ENCODE data around the gene NEURL2.
"Not testable (repeated sequence)": the region's sequence is repeated elsewhere in the genome, so short reads cannot be mapped to it uniquely, and the experiment has no call there.

Gene NEURL2, protein sequence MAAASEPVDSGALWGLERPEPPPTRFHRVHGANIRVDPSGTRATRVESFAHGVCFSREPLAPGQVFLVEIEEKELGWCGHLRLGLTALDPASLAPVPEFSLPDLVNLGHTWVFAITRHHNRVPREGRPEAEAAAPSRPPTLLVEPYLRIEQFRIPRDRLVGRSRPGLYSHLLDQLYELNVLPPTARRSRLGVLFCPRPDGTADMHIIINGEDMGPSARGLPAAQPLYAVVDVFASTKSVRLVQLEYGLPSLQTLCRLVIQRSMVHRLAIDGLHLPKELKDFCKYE

DNA sequence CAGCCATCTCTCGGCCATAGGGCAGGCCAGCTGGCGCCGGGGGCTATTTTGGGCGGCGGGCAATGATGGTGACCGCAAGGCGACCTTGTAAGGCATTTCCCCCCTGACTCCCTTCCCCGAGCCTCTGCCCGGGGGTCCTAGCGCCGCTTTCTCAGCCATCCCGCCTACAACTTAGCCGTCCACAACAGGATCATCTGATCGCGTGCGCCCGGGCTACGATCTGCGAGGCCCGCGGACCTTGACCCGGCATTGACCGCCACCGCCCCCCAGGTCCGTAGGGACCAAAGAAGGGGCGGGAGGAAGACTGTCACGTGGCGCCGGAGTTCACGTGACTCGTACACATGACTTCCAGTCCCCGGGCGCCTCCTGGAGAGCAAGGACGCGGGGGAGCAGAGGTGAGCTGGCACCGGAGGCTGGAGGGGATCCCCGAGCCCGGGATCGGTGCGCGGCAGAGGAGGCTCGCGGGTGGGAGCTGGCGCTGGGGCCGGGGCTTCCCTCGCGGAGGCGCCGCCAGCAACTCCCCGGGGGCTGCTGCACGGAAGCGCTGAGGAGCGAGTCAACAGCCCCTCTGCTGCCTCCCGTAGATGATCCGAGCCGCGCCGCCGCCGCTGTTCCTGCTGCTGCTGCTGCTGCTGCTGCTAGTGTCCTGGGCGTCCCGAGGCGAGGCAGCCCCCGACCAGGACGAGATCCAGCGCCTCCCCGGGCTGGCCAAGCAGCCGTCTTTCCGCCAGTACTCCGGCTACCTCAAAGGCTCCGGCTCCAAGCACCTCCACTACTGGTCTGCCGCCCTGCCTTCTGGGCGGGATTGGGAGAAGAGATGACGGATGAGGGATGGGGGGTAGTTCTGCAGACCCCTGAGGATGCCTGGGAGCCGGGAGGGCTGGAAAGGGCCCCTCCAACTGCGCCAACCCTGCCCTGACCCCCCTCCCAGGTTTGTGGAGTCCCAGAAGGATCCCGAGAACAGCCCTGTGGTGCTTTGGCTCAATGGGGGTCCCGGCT, at the start of gene NEURL2, which contains the start of gene CTSA:
TSS of gene NEURL2 (minus strand) at position 224 of the 999 bp plus-strand sequence. CDS start at position 7, 217 bp downstream.
TSS of gene CTSA (plus strand) at position 351 of the 999 bp plus-strand sequence. CDS start at position 585, 234 bp downstream.
- DNase-seq (ENCODE audit: low read depth, low spot score): peak; percentile 95

GRCh38 chr20:45940469-45940868, 49.5 kb upstream of the NEURL2 start:
- no peak for DNase-seq (ENCODE audit: low read depth, low spot score)

DNA sequence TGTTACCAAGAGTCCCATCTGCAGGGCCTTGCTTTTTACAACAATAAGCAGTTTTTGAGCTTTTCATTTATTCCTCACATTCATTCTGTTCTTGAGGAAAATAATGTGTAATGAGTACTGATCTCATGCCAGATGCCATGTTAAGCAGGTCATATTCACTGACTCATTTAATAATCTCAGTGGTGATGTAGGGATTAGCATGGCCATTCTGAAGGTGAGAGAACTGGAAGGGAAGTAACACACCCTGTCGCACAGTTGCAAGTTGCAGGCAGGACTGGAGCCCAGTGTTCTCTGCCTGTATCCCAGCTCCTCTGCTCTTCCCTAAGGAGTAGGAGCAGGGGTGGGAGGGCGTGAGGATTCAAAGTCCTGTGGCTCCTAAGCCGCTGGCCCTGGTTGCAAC, 49.0 kb upstream of the NEURL2 start:
- no peak for DNase-seq (ENCODE audit: low read depth, low spot score)

DNA sequence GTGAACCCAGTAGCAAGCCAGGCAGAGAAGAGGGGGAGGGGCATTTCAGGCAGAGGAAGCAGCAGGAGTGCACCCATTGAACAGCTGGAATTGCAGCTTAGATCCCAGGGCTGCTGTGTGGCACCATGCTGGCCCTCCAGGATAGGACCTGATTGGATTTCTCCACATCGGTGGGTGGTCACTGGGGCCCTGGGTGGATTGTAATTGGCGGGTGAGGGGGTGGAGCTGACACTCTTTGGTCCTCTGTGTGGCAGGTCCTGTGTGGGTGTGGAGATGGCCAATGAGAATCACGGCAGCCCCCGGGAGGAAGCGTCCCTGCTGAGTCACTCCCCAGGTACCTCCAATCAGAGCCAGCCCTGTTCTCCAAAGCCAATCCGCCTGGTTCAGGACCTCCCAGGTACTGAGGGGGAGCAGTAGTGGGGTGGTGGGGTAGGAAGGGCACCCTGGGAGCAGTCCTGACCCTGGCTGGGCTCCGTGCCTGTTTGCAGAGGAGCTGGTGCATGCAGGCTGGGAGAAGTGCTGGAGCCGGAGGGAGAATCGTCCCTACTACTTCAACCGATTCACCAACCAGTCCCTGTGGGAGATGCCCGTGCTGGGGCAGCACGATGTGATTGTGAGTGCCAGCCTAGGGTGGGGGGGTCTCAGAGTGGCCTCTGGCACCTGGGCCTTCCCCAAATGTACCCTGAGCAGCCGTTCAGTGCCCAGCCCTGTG, 47.9 kb upstream of the NEURL2 start:
- DNase-seq (ENCODE audit: low read depth, low spot score): no peak

DNA sequence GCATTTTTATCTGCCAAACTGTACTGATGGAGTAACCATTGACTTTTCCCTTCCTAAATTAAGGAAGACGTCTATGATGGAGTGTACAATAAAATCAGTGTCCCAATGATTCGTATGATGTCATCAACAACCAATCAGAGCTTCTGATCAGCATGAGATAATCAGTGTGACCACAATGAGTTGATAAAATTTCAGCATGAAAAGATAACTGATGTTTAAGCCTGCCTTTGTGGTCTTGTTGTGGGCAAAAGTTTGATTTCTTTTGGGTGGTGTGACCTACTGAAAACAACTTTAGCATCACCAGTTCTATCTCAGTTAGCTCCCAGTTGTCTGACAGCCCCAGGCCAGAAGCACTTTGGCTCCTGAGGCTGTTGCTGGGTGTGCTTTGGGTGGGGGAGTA, 46.8 kb upstream of the NEURL2 start:
- DNase-seq (ENCODE audit: low read depth, low spot score): no peak

GRCh38 chr20:45935416-45936046, 44.5 kb upstream of the NEURL2 start:
- DNase-seq (ENCODE audit: low read depth, low spot score): no peak

GRCh38 chr20:45934586-45935415, 43.8 kb upstream of the NEURL2 start, which contains the start of gene PCIF1:
Gene PCIF1 (plus strand): TSS chr20:45934683. CDS start chr20:45939000, 4,317 bp downstream.
- peak; percentile 100 for DNase-seq (ENCODE audit: low read depth, low spot score)

- DNase-seq (ENCODE audit: low read depth, low spot score): peak; percentile 63
These were observed 43.1 kb upstream of the NEURL2 start for GRCh38 chr20:45934046-45934585.

GRCh38 chr20:45933266-45934045, 42.4 kb upstream of the NEURL2 start:
- peak; percentile 81 for DNase-seq (ENCODE audit: low read depth, low spot score)

DNA sequence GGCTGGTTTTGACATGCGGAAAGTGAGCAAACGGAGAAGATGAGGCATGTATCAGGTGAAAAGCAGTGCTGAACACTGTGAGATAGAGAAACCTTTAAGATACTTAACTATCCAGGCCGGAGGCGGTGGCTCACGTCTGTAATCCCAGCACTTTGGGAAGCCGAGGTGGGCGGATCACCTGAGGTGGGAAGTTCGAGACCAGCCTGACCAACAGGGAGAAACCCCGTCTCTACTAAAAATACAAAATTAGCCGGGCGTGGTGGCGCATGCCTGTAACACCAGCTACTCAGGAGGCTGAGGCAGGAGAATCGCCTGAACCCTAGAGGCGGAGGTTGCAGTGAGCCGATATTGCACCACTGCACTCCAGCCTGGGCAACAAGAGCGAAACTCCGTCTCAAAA, 40.7 kb upstream of the NEURL2 start:
- not testable (repeated sequence) for DNase-seq (ENCODE audit: low read depth, low spot score)

GRCh38 chr20:45927071-45927878, 36.3 kb upstream of the NEURL2 start:
- DNase-seq (ENCODE audit: low read depth, low spot score): no peak

GRCh38 chr20:45926731-45927070, 35.7 kb upstream of the NEURL2 start:
- no peak for DNase-seq (ENCODE audit: low read depth, low spot score)

GRCh38 chr20:45925821-45926506, 35.0 kb upstream of the NEURL2 start:
- no peak for DNase-seq (ENCODE audit: low read depth, low spot score)

GRCh38 chr20:45924391-45925261, 33.6 kb upstream of the NEURL2 start:
- no peak for DNase-seq (ENCODE audit: low read depth, low spot score)

GRCh38 chr20:45921337-45922189, 30.6 kb upstream of the NEURL2 start:
- DNase-seq (ENCODE audit: low read depth, low spot score): no peak
